GM12864 (cell line): Measurements from ENCODE around the gene MS4A5.

Experiments
- DNase-seq: peaks from one replicate; pipeline ENCODE4 v3.0.0-alpha.2; 2011; ENCODE audit warnings: low read depth
- H3K4me3 ChIP-seq: 2 replicates; pipeline ENCODE4 v1.5.1; 2011; ENCODE audit warnings: mild to moderate bottlenecking, low read depth, low read length, control low read depth
- TF ChIP-seq, protein P1 (sequence below): IDR thresholded peaks from 2 replicates; pipeline ENCODE4 v1.5.1; 2011; ENCODE audit warnings: low read depth, mild to moderate bottlenecking, moderate library complexity, low read length, control low read depth, inconsistent platforms; ENCODE audit errors: missing control alignments

MS4A5 gene

GRCh38 chr11:60468829-60469228 lies 39.5 kb downstream of the MS4A5 start:
- no peak overlapping the region for H3K4me3 ChIP-seq
- TF ChIP-seq, protein P1, sequence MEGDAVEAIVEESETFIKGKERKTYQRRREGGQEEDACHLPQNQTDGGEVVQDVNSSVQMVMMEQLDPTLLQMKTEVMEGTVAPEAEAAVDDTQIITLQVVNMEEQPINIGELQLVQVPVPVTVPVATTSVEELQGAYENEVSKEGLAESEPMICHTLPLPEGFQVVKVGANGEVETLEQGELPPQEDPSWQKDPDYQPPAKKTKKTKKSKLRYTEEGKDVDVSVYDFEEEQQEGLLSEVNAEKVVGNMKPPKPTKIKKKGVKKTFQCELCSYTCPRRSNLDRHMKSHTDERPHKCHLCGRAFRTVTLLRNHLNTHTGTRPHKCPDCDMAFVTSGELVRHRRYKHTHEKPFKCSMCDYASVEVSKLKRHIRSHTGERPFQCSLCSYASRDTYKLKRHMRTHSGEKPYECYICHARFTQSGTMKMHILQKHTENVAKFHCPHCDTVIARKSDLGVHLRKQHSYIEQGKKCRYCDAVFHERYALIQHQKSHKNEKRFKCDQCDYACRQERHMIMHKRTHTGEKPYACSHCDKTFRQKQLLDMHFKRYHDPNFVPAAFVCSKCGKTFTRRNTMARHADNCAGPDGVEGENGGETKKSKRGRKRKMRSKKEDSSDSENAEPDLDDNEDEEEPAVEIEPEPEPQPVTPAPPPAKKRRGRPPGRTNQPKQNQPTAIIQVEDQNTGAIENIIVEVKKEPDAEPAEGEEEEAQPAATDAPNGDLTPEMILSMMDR, result no peak
- no peak for DNase-seq

DNA sequence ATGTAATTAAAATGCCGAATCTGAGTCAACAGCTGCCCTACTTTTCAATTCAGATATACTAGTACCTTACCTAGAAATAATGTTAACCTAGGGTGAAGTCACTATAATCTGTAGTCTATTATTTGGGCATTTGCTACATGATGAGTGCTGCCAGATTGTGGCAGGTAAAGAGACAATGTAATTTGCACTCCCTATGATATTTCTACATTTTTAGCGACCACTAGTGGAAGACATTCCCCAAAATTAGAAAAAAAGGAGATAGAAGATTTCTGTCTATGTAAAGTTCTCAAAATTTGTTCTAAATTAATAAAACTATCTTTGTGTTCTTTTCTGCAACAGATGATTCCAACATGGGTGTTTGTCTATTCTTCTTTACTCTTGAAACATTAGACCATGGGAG lies 40.4 kb downstream of the MS4A5 start:
- no peak for DNase-seq
- TF ChIP-seq, protein P1, result no peak
- no peak overlapping the region for H3K4me3 ChIP-seq

DNA sequence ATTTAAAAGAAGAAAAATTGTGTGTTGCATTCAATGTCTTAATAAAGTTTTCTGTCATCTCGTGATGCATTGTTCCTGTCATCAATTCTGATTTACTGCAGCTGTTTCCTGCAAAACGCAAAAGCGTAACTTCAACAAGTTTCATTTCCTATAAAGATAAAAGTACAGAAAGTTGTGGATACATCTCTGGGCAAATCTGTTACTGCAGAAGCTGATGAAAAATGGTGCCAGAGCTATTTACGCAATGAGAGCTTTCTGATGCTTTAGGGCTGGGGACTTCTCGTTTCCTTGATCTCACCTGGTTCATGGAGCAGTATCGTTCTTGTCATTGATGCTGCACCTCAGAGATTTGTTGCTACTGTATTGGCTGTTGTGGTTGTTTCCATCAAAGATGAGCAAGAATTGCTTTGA lies 47.7 kb downstream of the MS4A5 start:
- H3K4me3 ChIP-seq, result no peak overlapping the region
- TF ChIP-seq, protein P1, result no peak
- DNase-seq, result peak; percentile 70

DNA sequence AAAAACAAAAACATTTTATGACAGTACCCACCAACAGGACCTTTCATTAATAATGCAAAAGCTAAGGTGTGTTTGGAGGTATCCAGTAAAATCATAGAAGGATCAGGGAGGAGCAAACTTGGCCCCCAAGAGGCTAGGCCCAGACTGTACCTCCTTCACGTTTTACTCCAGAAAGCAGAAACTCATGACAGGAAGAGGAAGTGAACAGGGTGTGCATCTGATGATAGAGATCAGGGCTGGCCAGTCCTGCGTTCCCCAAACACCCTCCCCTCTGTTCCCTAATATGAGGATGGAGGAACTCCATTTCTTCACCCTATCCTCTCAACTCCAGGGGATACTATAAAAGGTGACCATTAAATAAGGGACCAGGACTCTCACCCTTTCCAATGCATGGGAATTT lies 53.0 kb downstream of the MS4A5 start:
- TF ChIP-seq, protein P1, result no peak
- no peak overlapping the region; the same call in 1 of the 2 replicates for H3K4me3 ChIP-seq
- peak; percentile 52 for DNase-seq

- DNase-seq, result peak; percentile 90
- TF ChIP-seq, protein P1, result peak; percentile 92
- no peak overlapping the region for H3K4me3 ChIP-seq
Measured at GRCh38 chr11:60485987-60486386, 56.6 kb downstream of the MS4A5 start.

- H3K4me3 ChIP-seq, result no peak within 1 kb of the TSS
- no peak for DNase-seq
- TF ChIP-seq, protein P1, result no peak
Measured at GRCh38 chr11:60492488-60493009, 63.2 kb downstream of the MS4A5 start, which contains the start of gene MS4A12. TSS of gene MS4A12 (plus strand) at chr11:60492778. CDS start at chr11:60497319, 4,541 bp downstream.

- H3K4me3 ChIP-seq, result no peak overlapping the region
- TF ChIP-seq, protein P1, result no peak
- DNase-seq, result no peak
Measured at GRCh38 chr11:60493454-60493853, 64.1 kb downstream of the MS4A5 start.
